Tibial artery (tissue), 4 donors: ENCODE measurements around the gene HPD.
"Not testable (repeated sequence)": the region's sequence is repeated elsewhere in the genome, so short reads cannot be mapped to it uniquely, and the experiment has no call there.

Source experiments
- DNase-seq, 2 donors: peaks; one replicate each; pipeline ENCODE4 v3.0.0-alpha.2; 2019
- H3K27ac ChIP-seq, 2 donors: fragments of 200-600 bp; sonication (generic) in 1 of 2; 1 replicate in 1 of 2; 2 replicates in 1 of 2; pipeline ENCODE4 v1.5.1; 2018 to 2019; ENCODE audit warnings: mild to moderate bottlenecking in 1 of 2
- H3K27me3 ChIP-seq, 2 donors: fragments of 200-600 bp; sonication (generic) in 1 of 2; one replicate each; pipeline versions ENCODE4 v1.5.1 to v1.6.0; 2016 to 2019
- H3K36me3 ChIP-seq, 3 donors: fragments of 200-600 bp; sonication (generic) in 2 of 3; one replicate each; pipeline ENCODE4 v1.5.1; 2016 to 2019; ENCODE audit warnings: mild to moderate bottlenecking in 2 of 3
- H3K4me1 ChIP-seq, 4 donors: fragments of 200-600 bp; sonication (generic) in 2 of 4; 1 replicate in 3 of 4; 2 replicates in 1 of 4; pipeline ENCODE4 v1.5.1; 2016 to 2019
- H3K4me3 ChIP-seq, 2 donors: fragments of 200-600 bp; sonication (generic) in 1 of 2; 1 replicate in 1 of 2; 2 replicates in 1 of 2; pipeline ENCODE4 v1.5.1; 2018 to 2019; ENCODE audit warnings: mild to moderate bottlenecking in 2 of 2
- H3K9me3 ChIP-seq, 3 donors: fragments of 200-600 bp; sonication (generic) in 1 of 3; one replicate each; pipeline ENCODE4 v1.5.1; 2016 to 2019
- intact Hi-C: fragments of 100-400 bp; cut with DNase I; formaldehyde crosslinking; loops from one replicate; pipeline ENCODE4 v1.15.0; 2023; ENCODE audit warnings: low total_unique reads
- TF ChIP-seq, protein P1 (sequence below), 2 experiments: fragments of 200-600 bp in 1 of 2; fragments of 450-650 bp in 1 of 2; IDR thresholded peaks; one replicate each; pipeline ENCODE4 v1.5.1; 2017 to 2019; ENCODE audit warnings: antibody characterized with exemption in 2 of 2, mild to moderate bottlenecking in 1 of 2, moderate library complexity in 1 of 2

HPD gene

DNA sequence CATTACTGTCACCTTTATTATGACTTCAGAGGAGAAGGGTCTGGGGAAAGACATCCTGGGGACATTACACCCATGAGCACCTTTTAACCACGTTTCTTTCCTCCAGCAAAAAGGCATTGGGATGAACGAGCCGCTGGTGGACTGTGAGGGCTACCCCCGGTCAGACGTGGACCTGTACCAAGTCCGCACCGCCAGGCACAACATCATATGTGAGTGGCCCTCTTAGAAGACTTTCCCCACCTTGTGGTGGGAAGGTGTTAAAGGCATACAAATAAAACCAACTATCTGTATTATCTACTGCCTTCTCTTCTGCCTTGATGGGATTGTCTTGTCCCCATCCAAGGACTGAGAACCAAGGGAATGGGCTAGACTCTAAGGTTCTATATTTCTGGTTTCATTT lies 36.0 kb upstream of the HPD start:
- no peaks in the 10 kb centered on the region for H3K27me3 ChIP-seq
- H3K9me3 ChIP-seq = no peaks in the 10 kb centered on the region
- no peak overlapping the region for H3K27ac ChIP-seq
- no peak for DNase-seq
- peaks cover 19 to 63% (median 49%) of the 10 kb centered on the region in 3 donors for H3K36me3 ChIP-seq
- H3K4me1 ChIP-seq = peaks cover 0 to 38% (median 23%) of the 10 kb centered on the region in 4 donors
- no peak overlapping the region for H3K4me3 ChIP-seq
- TF ChIP-seq, protein P1, sequence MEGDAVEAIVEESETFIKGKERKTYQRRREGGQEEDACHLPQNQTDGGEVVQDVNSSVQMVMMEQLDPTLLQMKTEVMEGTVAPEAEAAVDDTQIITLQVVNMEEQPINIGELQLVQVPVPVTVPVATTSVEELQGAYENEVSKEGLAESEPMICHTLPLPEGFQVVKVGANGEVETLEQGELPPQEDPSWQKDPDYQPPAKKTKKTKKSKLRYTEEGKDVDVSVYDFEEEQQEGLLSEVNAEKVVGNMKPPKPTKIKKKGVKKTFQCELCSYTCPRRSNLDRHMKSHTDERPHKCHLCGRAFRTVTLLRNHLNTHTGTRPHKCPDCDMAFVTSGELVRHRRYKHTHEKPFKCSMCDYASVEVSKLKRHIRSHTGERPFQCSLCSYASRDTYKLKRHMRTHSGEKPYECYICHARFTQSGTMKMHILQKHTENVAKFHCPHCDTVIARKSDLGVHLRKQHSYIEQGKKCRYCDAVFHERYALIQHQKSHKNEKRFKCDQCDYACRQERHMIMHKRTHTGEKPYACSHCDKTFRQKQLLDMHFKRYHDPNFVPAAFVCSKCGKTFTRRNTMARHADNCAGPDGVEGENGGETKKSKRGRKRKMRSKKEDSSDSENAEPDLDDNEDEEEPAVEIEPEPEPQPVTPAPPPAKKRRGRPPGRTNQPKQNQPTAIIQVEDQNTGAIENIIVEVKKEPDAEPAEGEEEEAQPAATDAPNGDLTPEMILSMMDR (IDR thresholded peaks at IDR 0.05) = no peak
- intact Hi-C loops = loop anchor here (10.0 kb wide), 1 partner anchor 200 kb away; no protein-coding TSS in a partner anchor

DNA sequence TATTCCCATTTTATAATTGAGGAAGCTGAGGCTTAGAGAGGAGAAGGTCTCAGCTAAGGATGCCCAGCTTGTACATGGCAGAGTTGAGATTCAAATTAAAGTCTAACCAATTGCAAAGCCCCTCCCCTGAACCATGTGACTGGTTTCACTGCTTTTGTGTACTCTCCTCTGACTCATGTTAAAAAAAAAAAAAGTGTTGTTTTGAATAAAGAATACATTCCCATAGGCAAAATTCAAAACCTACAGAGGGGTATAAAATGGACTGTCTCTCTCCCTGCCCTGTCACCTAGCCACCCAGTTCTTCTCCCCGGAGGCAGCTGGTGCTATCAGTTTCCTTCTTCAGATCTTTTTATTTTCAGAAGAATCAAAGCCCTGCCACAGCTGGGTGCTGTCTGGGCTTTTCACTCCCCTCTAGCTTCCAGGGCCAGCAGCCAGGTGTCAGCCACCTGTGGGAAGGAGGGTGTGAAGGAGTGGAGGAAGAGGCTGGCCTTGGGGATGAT lies 35.4 kb upstream of the HPD start:
- TF ChIP-seq, protein P1 (IDR thresholded peaks at IDR 0.05) = no peak
- Histone ChIP-seq H3K4me1 (peaks cover 0 to 44% (median 26%) of the 10 kb centered on the region in 4 donors), H3K36me3 (peaks cover 13 to 57% (median 43%) of the 10 kb centered on the region in 3 donors), H3K27me3 (no peaks in the 10 kb centered on the region), H3K9me3 (no peaks in the 10 kb centered on the region), H3K4me3 (no peak overlapping the region), H3K27ac (peak overlapping the region in 1 of 2 donors; percentile 2)
- DNase-seq = no peak
- intact Hi-C loops = loop anchor here (10.0 kb wide), 1 partner anchor 199 kb away; no protein-coding TSS in a partner anchor

DNA sequence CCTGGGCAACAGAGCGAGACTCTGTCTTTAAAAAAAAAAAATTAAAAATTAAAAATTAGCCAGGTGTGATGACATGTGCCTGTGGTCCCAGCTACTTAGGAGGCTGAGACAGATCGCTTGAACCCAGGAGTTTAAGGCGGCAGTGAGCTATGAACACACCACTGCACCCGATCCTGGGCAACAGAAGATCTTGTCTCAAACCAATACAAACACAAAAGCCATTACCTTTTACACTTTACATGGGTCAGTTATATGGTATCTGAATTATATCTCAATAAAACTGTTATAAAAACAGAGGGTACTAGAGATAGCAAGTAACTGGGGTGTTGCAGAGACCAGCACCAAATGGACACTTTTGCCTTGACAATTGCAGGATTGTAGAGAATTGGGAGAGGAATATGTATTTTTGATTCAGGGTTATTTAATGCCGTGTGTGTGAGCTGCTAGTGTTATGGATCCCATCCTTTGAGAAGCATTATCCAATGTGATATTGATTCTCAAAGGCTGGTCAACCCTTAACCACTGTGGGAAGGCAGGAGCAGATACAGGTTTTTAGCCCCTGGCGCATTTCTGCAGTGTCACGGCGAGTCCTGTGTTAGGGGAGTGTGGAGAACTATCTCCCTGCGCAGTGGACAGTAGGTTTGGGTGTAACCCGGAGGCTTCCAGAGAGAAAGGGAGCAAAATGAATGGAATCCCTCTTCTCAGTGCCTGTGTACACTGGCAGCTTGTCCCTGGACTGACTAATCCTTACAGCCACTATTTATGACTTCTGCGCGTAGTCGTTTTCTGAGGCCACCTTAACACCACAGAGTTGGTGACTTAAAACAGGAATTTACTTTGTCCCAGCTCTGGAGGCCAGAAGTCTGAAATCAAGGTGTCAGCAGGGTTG lies 34.3 kb upstream of the HPD start:
- no peak for DNase-seq
- TF ChIP-seq, protein P1 (IDR thresholded peaks at IDR 0.05) = no peak
- no peaks in the 10 kb centered on the region for H3K9me3 ChIP-seq
- H3K27me3 ChIP-seq = no peaks in the 10 kb centered on the region
- no peak overlapping the region for H3K27ac ChIP-seq
- intact Hi-C loops = loop anchor here (10.0 kb wide), 1 partner anchor 198 kb away; no protein-coding TSS in a partner anchor
- H3K4me1 ChIP-seq = peaks cover 0 to 47% (median 26%) of the 10 kb centered on the region in 4 donors
- H3K36me3 ChIP-seq = peaks cover 10 to 47% (median 33%) of the 10 kb centered on the region in 3 donors
- no peak overlapping the region for H3K4me3 ChIP-seq

DNA sequence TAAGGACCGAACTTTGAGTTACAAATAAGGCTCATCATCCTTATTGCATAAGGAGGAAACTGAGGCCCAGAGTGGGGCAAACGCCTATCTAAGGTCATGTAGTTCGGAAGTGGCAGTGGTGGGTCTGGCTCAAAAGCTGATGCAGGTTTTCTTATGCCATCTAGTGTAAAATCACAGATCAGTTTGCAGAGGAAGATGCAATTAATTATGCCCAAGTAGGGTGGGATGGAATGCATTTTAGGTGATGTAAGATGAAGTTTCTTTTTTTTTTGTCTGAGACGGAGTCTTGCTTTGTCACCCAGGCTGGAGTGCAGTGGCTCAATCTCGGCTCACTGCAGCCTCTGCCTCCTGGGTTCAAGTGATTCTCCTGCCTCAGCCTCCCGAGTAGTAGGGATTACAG lies 31.0 kb upstream of the HPD start:
- not testable (repeated sequence) for H3K27me3 ChIP-seq, DNase-seq, H3K9me3 ChIP-seq
- intact Hi-C loops = loop anchor here (5.0 to 10.0 kb wide), 3 partner anchors 77 to 195 kb away; partner anchors contain the start of gene RHOF
- H3K36me3 ChIP-seq = peaks cover 0 to 17% (median under 1%) of the 10 kb centered on the region in 3 donors
- peaks cover 0 to 47% (median 26%) of the 10 kb centered on the region in 4 donors for H3K4me1 ChIP-seq
- H3K4me3 ChIP-seq = peak overlapping the region; percentile 85 to 86
- H3K27ac ChIP-seq = peak overlapping the region; percentile 93 to 96

DNA sequence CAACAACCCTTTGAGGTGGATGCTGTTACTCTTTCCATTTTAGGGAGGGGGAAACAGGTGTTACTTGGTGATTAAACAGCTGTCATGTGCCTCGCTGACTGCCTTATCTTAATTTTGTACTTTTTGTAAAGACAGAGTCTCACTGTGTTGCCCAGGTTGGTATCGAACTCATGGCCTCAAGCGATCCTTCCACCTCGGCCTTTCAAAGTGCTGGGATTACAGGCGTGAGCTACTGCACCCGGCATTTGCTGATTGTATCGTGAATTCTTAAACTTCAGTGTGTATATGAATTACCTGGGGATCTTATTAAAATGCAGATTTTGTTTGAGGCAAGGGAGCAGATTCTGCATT lies 30.6 kb upstream of the HPD start:
- Histone ChIP-seq H3K27me3 (no peaks in the 10 kb centered on the region), H3K36me3 (peaks cover 0 to 12% (median 0%) of the 10 kb centered on the region in 3 donors), H3K27ac (peak overlapping the region; percentile 93 to 96), H3K4me3 (peak overlapping the region; percentile 85 to 86), H3K9me3 (no peaks in the 10 kb centered on the region), H3K4me1 (peaks cover 0 to 47% (median 25%) of the 10 kb centered on the region in 4 donors)
- no peak for DNase-seq
- intact Hi-C loops = loop anchor here (5.0 kb wide), 2 partner anchors 77 to 97 kb away; partner anchors contain the start of gene RHOF
- TF ChIP-seq, protein P1 (IDR thresholded peaks at IDR 0.05) = no peak
